ENCODE results near the gene TAS2R30.
A peak's percentile ranks its signal among the peaks of the same experiment; 100 is the strongest.

The TAS2R30 gene, protein sequence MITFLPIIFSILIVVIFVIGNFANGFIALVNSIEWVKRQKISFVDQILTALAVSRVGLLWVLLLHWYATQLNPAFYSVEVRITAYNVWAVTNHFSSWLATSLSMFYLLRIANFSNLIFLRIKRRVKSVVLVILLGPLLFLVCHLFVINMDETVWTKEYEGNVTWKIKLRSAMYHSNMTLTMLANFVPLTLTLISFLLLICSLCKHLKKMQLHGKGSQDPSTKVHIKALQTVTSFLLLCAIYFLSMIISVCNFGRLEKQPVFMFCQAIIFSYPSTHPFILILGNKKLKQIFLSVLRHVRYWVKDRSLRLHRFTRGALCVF

DNA sequence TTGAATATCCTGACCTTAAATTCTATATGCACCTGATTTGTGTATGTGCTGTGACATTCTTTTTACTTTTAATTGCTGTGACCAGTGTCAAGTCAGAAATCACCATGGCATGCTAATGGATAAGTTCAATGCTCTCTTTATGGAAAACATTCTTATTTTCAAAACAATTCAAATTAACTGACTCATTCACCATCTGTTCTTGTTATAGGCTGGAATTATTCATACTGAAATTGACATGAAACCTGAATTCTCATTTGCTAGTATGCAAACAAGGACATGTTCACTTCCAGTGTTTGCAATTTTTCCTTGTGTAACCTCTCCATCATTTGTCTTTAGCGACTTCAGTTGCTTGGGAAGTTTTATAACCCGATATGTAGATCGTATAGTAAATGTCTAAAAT lies at the start of gene TAS2R30:
TAS2R30 (minus strand) TSS at position 340 of the 400 bp plus-strand sequence. CDS start 400 bp downstream, outside the sequence.
- DNase-seq: no peak

DNA sequence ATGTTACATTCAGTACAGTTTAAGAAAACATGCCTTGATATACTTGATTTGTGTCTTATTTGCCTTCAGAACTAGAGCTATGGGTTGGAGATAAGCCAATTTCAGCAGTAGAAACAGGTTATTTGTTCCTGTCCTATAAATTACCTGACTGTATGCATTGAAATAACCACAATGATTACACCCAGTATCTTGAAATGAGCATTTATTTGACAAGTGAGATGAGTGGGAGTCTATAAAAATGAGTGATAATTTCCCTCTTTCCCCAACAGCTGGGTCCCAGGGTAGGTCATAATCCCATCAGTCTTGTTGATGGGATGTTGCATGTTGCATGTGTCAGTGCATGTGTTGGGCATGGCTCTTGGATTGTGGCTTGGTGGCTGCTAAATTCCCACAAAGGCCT lies 48.6 kb upstream of the TAS2R30 start:
- DNase-seq: no peak

DNA sequence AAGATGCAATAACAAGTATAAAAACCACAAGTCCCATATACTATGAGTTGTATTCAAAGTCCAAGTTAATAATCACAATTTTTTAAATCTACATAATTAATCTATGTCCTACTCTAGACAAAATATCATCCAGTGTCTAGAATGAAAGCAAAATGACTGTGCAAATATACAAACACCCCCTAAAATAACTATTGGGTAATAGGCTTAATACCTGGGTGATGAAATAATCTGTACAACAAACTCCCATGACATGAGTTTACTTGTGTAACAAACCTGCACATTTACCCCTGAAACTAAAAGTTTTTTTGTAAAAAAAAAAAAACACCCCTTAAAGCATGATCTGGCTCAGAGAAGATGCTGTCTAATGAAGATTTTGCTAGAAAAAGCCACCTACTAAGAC lies 48.1 kb upstream of the TAS2R30 start:
- DNase-seq: no peak

DNA sequence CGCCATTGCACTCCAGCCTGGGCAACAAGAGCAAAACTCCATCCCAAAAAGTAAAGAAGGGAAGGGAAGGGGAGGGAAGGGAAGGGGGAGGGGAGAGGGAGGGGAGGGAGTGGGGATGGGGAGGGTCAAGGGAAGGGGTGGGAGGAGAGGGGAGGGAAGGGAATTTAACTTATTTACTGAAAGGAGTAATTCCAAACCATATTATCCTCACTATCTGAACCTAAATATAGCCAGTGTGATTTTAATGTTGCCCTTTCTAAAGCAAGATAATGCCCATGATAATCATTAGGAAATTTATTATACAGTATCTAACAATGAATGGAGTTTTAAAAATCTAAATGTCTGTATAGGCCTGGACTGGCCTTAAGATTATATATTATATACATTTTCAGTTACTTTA lies 43.8 kb upstream of the TAS2R30 start:
- no peak for DNase-seq

DNA sequence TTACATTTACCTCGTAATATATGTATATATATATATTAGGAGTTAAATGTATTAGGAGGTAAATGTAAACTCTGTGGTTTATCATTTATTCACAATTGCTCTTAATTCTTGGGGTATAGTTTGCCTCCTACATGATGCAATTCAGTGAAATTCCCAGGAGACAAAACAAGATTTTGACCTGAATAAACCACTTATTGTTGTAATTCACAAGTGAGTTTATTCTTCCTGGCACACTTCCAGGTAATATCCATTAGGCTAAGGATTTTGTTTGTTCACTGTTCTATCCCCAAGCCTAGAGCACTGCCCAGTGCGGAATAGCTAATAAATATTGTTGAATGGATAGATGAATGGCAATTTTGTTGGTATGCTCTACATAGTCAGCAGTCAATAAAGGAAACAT lies 39.6 kb upstream of the TAS2R30 start:
- DNase-seq: no peak

DNA sequence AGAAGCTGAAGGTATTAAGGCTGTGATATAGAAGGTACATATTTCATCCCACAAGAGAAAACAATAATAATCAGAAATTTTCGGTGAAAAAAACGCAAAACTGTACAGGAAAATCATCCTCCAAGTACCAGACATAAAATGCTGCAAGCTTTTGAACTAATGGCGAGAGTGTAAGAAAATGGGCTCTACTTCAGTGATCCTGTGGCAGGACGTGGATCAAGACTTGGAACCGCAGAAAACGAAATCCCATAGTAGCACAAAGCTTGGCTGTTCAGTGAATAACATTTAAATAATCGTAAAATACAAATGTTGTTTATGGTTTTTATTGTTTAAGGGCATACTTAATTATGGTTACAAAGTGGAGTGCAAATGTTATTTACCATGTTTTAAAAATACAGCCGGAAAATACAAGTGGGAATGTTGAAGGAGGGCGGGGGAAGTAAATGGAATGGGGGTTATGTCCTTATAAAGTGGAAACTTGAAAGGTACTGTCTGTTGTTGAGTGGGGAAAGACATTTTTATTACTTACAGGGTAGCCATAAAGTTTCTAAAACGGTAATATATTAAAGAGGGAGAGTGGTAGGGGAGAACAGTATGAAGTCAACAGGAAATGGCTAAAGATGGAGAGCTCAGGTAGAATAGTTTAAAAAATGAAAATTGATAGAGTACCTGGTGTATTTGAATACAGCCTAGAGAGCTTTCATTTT lies 37.7 kb upstream of the TAS2R30 start:
- peak; percentile 9 for DNase-seq

DNA sequence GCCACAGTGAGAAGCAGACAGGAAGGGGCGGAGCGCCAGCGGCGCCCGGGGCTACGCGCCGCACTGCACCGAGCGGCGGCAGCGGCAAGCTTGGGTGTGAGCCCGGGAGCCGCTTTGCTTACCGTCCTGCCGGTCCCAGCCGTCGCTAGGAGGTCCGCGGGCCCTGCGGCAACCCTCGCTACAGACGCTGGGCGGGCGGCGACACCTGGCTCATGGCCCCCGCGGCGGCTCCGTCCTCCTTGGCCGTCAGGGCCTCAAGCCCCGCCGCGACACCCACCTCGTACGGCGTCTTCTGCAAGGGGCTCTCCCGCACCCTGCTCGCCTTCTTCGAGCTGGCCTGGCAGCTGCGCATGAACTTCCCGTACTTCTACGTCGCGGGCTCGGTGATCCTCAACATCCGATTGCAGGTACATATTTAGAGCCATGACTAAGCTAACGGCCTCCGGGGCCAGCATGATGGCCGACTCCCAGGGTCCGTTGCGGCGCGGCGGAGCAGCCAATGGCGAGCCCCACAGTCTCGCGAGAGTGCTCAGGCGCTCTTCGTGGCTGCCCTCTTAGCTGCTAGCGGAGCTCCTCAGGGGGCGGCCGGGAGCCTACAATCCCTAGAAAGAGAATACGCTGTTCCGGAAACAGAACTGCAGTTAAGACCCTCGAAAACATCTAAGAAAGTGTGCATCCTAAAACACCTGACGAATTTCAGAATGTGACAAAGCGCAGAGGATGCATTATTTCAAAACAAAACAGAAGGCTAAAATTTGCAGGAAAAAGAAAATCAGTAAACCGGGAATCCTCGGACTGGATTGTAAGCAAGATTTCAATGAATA lies 36.9 kb upstream of the TAS2R30 start, which contains the start of gene SMIM10L1:
SMIM10L1 (plus strand) TSS at position 50 of the 824 bp plus-strand sequence; CDS start at position 213, 163 bp downstream.
- peak; percentile 96 for DNase-seq

DNA sequence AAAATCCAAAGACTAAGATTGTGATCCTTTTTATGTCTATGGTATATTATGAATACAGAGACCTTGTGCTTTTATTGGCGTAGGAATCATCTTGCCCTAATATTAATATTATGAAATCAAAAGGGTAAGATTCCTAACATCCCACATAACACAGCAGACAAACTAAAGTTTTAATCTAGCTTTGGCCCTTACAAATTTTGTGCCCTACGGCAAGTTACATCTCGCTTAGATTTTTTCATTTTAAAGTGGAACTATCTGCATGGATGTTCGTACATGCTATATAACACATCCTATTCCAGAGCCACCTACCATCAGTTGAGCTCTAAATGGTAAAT lies 36.3 kb upstream of the TAS2R30 start:
- no peak for DNase-seq

DNA sequence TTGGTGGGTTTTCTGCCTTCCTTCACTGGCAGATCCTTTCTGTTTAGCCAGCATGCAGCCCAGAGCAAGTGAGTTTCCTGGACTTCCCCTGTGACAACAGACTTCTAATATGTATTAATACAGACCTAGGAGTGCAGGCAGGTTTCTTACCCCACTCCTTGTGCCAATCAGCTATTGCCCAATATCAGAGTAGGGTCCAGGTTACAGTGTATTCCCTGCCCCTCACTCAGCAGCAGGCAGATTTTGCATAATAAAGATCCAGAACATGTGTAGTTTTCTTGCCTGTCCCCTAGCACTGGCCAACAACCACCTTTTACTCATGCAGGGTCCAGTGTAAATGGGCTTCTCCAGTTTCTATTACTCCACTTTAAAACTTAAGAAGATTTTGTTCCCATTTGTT lies 31.9 kb upstream of the TAS2R30 start:
- DNase-seq: no peak

DNA sequence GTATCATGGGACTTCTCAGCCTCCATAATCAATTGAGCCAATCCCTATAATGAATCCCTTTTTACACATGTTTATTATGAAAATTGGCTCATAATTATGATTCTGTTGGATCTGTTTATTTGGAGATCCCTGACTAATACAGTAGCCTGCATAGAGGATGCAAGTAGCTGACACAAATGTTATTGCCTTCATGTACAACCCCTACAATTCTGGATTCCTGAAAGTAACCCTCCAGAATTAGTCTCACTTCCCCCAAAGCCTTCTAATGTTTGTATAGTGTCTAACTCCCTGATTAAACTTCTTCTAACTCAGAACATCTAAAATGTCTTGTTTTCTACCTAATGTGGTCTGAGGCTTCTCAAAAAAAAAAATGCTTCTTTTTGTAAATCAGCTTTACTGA lies 29.9 kb upstream of the TAS2R30 start:
- no peak for DNase-seq

DNA sequence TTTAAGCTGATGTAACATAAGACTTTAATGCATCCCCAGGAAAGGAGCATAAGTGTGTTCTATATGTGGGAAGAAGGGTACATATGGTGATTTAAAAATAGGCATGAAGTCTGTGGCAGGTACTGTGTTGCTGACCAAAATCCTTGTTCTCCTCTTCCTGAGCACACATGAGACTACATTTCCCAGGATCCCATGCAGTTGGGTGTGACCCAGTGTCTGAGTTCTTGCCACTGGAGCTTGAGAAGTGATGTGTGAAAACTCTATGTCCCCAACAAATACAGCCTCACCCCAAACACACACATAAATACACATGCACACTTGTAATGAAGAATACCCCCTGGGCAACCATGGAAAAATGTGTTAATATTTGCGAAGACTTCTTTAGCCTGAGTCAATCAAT lies 28.1 kb upstream of the TAS2R30 start:
- DNase-seq: no peak

DNA sequence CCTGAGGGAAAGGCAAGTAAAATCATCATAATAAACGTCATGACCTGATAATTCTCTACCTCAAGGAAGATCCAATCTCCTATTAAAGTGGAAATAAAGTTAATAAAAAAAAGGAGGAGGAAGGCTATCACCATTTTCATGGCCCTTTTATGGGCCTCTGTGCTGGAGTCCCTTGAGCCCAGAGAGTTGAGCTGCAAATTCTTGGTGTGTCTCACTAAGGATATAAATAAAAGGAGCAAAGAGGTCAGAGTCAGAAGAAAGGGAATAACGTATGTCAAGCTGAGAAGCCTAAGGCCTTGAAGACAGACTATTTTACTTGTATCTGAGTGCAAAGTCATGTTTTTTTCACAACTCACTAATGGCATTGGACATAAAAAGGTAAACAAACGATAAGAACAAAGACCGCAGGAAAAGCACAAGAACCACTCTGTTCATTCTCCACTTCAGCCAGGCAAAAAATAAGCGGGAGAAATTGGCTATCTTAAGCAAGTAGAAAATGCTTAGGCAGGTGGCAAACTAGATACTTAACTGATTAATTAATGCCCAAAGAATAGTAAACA lies 24.5 kb upstream of the TAS2R30 start:
- no peak for DNase-seq

DNA sequence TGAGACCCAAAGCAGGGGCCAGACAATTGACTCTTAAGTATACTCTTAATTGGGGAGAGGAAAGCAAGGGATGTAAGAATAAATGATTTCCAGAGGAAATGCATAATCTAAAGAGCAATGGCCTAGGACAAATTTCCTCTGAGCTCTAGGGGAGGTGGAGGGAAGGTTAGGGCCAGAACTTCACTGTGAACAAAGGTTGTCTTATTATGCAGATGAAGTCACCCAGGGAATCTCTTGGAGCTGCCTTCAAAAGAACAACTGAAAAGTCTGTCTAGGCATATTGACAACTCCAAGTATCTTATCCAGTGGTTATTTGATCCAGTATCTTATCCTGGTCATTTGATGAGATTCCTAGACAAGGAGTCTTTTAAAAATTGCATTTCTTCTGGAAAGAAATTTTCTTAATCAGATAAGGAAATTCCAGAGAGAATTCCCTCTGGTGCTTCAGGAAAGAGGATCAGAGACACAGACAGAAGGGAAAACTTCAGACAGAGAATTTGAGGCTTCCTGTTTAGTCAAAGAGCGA lies 20.0 kb upstream of the TAS2R30 start:
- no peak for DNase-seq

DNA sequence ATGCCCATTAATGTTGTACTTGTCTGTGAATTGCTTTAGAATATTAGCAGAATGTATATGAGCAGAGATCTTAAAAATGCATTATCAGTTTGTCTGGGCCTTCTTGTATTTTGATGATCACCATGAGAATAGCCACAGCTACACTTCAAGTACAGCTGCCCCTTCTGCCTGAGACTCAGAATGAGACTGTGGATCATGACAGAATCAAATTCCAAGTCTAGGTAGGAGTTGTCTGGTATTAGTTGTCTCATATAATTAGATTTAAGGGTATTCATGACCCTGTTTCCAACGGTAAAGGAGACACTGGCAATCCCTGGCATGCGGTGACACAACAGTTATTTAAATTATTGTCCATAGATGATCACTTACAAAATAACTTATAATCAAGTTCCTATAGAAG lies 18.3 kb upstream of the TAS2R30 start:
- DNase-seq: no peak

DNA sequence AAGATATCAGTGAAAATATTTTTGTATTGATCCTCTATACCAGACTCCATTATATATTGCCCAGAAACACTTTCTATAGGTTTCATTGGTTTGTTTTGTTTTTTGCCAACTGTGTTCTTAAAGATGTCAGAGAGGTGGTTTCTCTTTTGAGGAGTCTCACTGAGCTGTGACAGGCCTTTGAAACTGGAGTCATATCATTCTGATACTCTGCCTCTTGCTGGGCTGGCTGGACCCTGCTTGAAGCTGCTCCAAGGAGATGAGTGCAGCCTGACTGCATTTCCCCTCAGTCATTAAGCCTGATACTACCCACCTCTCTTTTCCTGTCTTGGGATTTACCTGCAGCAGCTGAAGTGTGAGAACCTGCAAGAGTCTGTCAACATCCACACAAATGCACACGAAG lies 16.4 kb upstream of the TAS2R30 start:
- DNase-seq: no peak

DNA sequence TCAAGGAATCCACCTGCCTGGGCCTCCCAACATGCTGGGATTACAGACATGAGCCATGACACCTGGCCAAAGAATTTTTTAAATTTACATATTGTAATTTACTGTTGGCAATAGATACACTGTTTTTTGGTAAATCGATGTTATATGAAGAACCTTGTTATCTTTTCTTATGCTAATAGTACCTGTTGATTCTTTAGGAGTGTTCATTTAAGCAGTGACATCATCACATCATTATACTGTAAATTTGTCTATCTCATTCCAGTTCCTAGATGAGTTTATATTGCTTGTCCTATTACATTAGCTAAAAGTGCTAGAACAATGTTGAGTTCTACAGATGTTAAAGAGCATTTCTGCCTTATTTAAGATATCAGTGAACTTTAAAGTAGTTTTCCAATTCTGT lies 13.0 kb upstream of the TAS2R30 start:
- no peak for DNase-seq

DNA sequence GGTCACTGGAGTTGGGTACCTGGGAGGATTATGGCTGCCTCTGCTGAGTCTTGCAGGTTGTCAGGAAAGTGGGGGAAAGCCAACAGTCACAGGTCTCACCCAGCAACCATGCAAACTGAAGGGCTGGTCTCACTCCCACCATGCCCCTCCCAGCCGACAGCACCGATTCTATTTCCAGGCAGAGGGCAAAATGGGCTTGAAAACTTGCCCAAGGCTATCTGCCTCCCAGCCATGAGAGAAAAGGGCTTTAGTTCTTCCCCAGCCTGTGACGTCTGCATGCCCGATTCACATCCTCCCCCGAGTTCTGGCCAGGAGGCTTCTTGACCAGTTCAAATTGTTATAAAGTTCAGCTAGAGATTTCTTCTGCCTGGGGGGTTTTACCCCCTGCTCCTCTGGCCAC lies 9.9 kb upstream of the TAS2R30 start:
- no peak for DNase-seq

DNA sequence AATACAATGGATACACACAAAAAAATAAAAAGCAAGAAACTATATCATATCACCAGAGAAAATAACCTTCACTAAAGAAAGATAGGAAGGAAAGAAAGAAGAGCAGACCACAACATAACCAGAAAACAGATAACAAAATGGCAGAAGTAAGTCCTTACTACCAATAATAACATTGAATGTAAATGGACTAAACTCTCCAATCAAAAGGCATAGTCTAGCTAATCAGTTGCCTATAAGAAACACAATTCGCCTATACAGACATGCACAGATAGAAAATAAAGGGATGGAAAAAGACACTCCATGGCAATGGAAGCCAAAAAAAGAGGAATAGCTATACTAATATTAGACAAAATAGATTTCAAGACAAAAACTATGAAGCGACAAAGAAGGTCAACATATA lies 8.9 kb upstream of the TAS2R30 start:
- DNase-seq: no peak

DNA sequence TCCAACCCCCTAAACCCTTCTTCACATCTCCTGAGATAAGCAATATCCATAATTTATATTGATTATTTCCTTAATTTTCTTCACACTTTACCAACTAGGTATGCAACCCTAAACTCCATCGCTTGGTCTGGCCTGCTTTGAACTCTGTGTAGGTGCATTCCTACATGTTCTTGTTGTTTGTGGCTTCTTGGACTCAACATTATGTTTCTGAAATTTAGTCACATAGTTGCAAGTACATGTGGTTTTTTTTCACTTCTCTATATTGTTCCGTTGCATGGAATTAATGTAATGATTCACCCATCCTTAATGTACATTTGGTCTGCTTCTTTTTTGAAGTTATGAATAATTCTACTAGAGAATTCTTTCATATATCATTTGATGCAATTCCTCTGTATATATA lies 1.6 kb upstream of the TAS2R30 start:
- peak; percentile 15 for DNase-seq

DNA sequence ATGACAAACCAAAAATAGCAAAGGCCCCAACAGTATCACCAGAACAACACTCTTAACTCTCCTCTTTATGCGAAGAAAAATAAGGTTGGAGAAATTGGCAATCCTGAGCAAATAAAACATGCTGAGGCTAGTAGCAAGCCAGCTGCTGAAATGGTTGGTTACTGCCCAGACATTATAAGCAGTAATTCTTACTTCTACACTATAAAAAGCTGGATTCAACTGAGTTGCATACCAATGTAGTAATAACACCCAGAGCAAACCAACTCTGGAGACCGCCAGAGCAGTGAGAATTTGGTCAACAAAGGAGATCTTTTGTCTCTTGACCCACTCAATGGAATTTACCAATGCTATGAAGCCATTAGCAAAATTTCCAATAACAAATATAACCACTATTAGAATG lies 628 bp downstream of the TAS2R30 start:
- DNase-seq: no peak

DNA sequence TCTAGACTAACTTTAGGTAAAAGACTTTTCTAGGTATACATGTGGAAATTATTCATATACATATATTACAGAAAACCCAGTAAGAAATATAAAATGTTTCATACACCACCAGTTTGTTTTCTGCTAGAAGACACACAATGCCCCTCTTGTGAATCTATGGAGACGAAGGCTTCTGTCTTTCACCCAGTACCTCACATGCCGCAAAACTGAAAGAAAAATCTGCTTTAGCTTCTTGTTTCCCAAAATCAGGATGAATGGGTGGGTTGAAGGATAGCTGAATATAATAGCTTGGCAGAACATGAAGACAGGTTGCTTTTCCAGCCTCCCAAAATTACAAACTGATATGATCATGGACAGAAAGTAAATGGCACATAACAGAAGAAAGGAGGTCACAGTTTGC lies 1.3 kb downstream of the TAS2R30 start:
- no peak for DNase-seq

DNA sequence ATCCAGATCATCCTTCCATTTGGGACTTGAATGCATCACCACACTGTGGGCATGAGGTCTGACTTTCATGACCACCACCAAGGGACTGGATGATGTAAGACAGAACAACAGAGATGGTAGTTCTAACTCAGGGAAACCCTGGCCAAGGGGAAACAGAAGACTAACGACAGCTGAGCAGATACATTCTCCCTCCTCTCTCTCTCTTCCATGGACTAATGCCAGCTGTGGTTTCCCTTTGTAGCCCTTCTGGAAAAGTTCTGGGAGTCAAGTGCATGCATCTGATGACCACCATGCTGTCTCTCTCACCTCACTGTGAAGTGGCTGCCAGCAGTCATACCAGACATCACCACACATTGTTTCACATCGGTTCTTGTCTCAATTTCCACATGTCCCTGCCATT lies 3.4 kb downstream of the TAS2R30 start:
- DNase-seq: no peak

DNA sequence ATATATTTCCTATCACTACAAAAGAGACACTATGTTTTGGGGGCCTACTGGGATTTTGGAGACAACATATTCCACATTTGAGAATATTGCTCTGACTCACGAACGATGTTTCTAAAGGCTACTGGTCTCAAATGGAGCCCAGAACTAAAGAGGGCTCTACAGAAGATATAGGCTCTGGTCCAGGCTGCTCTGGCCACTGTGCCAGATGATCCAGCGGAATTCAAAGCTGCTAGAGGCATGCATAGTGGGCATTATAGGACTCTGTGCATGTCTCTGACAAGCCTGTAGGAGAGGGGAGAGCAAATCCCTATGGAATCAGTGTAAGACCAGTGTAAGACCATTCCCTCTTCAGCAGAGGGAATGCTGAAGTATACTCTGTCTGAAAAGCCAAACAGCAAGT lies 4.1 kb downstream of the TAS2R30 start:
- no peak for DNase-seq

Measured in suppressor macrophage treated with lipopolysaccharide for 4 hours (primary cell).